Panc1 (cell line): ENCODE results near the gene YWHAQ. TPM values are rescaled to one million over a fixed set of nuclear protein-coding genes. Genes with fewer than 3 reads are reported as not detected.

Source experiments
- ATAC-seq: fragments of 200-7000 bp; cut with Tn5 transposase; 2 replicates; pipeline ENCODE4 v1.9.1; 2020; ENCODE audit warnings: mild to moderate bottlenecking, moderate library complexity
- BruUV-seq: library from RNA; stranded (reverse); fragments of 400-500 nt; replicated peaks from 2 replicates; lab custom pipeline; 2021; lab: Mats Ljungman, UMichigan
- CTCF ChIA-PET: fragments of 300-600 bp; sonication (Branson Sonifier 250); formaldehyde crosslinking; loops from one replicate; lab custom pipeline; 2022; ENCODE audit warnings: antibody characterized with exemption; lab: Charles Lee
- POLR2A ChIA-PET: fragments of 300-600 bp; sonication (Branson Sonifier 250); formaldehyde crosslinking; loops from one replicate; lab custom pipeline; 2022; ENCODE audit warnings: antibody characterized with exemption; lab: Charles Lee
- DNase-seq: peaks from one replicate; pipeline ENCODE4 v3.0.0-alpha.2; 2010; ENCODE audit warnings: low read depth, low spot score
- H3K27ac ChIP-seq: 2 replicates; pipeline ENCODE4 v1.5.1; 2011; ENCODE audit warnings: mild to moderate bottlenecking, low read length, inconsistent platforms
- H3K27me3 ChIP-seq: fragments of 200-500 bp; sonication (Bioruptor generic); 2 replicates; pipeline ENCODE4 v1.6.0; 2014; ENCODE audit warnings: low read length, inconsistent platforms; ENCODE audit not compliant: control insufficient read depth, insufficient read depth
- H3K36me3 ChIP-seq: fragments of 200-500 bp; sonication (Bioruptor generic); 2 replicates; pipeline ENCODE4 v1.5.1; 2014; ENCODE audit warnings: inconsistent platforms, mild to moderate bottlenecking, low read length, moderate library complexity; ENCODE audit not compliant: control insufficient read depth, insufficient read depth
- H3K4me1 ChIP-seq: 2 replicates; pipeline ENCODE4 v1.5.1; 2011; ENCODE audit warnings: inconsistent platforms, mild to moderate bottlenecking, low read length, moderate library complexity; ENCODE audit not compliant: control insufficient read depth, insufficient read depth
- H3K4me3 ChIP-seq, 2 experiments: 2 replicates each; pipeline ENCODE4 v1.5.1; 2011 to 2012; ENCODE audit warnings: low read depth in 2 of 2, low read length in 2 of 2, mild to moderate bottlenecking in 2 of 2, inconsistent platforms in 1 of 2, moderate library complexity in 1 of 2
- H3K9me3 ChIP-seq: fragments of 200-500 bp; sonication (Bioruptor generic); 2 replicates; pipeline ENCODE4 v1.5.1; 2014; ENCODE audit warnings: low read depth, mild to moderate bottlenecking, inconsistent platforms, low read length, moderate library complexity; ENCODE audit not compliant: control insufficient read depth, insufficient read depth
- POLR2AphosphoS5 ChIP-seq: IDR thresholded peaks from 2 replicates; pipeline ENCODE4 v1.6.1; 2012; ENCODE audit warnings: mild to moderate bottlenecking, low read depth, low read length, moderate library complexity
- SIN3A ChIP-seq: IDR thresholded peaks from 2 replicates; pipeline ENCODE4 v1.6.1; 2012; ENCODE audit warnings: low read depth, mild to moderate bottlenecking, low read length, moderate library complexity, borderline replicate concordance; ENCODE audit not compliant: insufficient read depth
- TCF7L2 ChIP-seq: IDR thresholded peaks from 2 replicates; pipeline ENCODE4 v1.6.1; 2011; ENCODE audit warnings: mild to moderate bottlenecking, low read depth, low read length, inconsistent platforms
- in situ Hi-C: cut with HindIII; loops from 2 replicates; pipeline ENCODE4 v1.10.0; 2016; ENCODE audit warnings: low sequenced_read_pairs, low pct_unique_long_range_greater_than_20kb
- intact Hi-C: fragments of 100-400 bp; cut with micrococcal nuclease; formaldehyde crosslinking; loops from one replicate; pipeline ENCODE4 v1.10.0; 2022; ENCODE audit not compliant: unreplicated experiment
- total RNA-seq: library from RNA; stranded (reverse); gene quantifications from one replicate; pipeline ENCODE4 v1.2.1, GENCODE V29; 2021; ENCODE audit not compliant: unreplicated experiment
- TF ChIP-seq, protein P1 (sequence below), 2 experiments: IDR thresholded peaks; 2 replicates each; pipeline ENCODE4 v1.6.1; 2011 to 2012; ENCODE audit warnings: low read depth in 2 of 2, control low read depth in 1 of 2, low read length in 1 of 2, mild to moderate bottlenecking in 1 of 2, moderate library complexity in 1 of 2; ENCODE audit not compliant: insufficient read depth in 1 of 2
- TF ChIP-seq, protein P2 (sequence below): fragments of 450-650 bp; IDR thresholded peaks from 2 replicates; pipeline ENCODE4 v1.5.1; 2017; ENCODE audit warnings: mild to moderate bottlenecking

The YWHAQ gene
- total RNA-seq, 1 experiment from 2014 or later, result 683 TPM

DNA sequence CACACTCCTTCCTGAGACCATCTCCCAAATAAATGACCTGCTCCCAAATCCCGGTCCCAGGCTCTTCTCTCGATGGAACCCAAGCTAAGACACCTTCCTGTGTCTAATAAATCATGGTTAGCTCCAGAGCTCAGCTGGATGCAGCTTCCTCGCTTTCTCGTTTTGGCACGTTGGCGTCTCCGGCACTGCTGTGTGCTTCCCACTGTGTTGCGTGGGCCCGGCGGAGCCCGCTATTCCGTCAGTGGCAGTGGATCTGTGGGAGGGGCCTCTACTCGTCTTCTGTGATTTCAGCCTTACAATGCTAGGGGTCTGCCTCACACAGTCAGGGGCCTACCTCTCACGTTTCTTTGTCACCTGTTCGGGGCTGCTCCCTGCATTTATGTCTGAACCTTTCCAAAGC is 29.4 kb upstream of the YWHAQ start:
- TF ChIP-seq SIN3A, result no peak
- no peak for TF ChIP-seq POLR2AphosphoS5
- no peak for TF ChIP-seq TCF7L2
- TF ChIP-seq, protein P1, sequence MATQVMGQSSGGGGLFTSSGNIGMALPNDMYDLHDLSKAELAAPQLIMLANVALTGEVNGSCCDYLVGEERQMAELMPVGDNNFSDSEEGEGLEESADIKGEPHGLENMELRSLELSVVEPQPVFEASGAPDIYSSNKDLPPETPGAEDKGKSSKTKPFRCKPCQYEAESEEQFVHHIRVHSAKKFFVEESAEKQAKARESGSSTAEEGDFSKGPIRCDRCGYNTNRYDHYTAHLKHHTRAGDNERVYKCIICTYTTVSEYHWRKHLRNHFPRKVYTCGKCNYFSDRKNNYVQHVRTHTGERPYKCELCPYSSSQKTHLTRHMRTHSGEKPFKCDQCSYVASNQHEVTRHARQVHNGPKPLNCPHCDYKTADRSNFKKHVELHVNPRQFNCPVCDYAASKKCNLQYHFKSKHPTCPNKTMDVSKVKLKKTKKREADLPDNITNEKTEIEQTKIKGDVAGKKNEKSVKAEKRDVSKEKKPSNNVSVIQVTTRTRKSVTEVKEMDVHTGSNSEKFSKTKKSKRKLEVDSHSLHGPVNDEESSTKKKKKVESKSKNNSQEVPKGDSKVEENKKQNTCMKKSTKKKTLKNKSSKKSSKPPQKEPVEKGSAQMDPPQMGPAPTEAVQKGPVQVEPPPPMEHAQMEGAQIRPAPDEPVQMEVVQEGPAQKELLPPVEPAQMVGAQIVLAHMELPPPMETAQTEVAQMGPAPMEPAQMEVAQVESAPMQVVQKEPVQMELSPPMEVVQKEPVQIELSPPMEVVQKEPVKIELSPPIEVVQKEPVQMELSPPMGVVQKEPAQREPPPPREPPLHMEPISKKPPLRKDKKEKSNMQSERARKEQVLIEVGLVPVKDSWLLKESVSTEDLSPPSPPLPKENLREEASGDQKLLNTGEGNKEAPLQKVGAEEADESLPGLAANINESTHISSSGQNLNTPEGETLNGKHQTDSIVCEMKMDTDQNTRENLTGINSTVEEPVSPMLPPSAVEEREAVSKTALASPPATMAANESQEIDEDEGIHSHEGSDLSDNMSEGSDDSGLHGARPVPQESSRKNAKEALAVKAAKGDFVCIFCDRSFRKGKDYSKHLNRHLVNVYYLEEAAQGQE (IDR thresholded peaks at IDR 0.05; ENCODE audit: insufficient read depth in 1 of 2, low read depth in 2 of 2, low read length in 1 of 2), result no peak
- TF ChIP-seq, protein P2, sequence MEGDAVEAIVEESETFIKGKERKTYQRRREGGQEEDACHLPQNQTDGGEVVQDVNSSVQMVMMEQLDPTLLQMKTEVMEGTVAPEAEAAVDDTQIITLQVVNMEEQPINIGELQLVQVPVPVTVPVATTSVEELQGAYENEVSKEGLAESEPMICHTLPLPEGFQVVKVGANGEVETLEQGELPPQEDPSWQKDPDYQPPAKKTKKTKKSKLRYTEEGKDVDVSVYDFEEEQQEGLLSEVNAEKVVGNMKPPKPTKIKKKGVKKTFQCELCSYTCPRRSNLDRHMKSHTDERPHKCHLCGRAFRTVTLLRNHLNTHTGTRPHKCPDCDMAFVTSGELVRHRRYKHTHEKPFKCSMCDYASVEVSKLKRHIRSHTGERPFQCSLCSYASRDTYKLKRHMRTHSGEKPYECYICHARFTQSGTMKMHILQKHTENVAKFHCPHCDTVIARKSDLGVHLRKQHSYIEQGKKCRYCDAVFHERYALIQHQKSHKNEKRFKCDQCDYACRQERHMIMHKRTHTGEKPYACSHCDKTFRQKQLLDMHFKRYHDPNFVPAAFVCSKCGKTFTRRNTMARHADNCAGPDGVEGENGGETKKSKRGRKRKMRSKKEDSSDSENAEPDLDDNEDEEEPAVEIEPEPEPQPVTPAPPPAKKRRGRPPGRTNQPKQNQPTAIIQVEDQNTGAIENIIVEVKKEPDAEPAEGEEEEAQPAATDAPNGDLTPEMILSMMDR, result no peak
- no peak overlapping the region for H3K4me3 ChIP-seq
- ChIA-PET CTCF (no interaction called here), POLR2A (no interaction called here)
- no peaks in the 10 kb centered on the region for H3K36me3 ChIP-seq
- peak overlapping the region; percentile 99; the same call in 1 of the 2 replicates for H3K27ac ChIP-seq
- no peak for ATAC-seq
- no peak for DNase-seq
- no peaks in the 10 kb centered on the region for H3K9me3 ChIP-seq
- no peaks in the 10 kb centered on the region for H3K27me3 ChIP-seq
- in situ Hi-C loops (no loop called here), intact Hi-C loops (no loop called here)
- no TSS peak for BruUV-seq
- H3K4me1 ChIP-seq, result peaks cover 68% of the 10 kb centered on the region

DNA sequence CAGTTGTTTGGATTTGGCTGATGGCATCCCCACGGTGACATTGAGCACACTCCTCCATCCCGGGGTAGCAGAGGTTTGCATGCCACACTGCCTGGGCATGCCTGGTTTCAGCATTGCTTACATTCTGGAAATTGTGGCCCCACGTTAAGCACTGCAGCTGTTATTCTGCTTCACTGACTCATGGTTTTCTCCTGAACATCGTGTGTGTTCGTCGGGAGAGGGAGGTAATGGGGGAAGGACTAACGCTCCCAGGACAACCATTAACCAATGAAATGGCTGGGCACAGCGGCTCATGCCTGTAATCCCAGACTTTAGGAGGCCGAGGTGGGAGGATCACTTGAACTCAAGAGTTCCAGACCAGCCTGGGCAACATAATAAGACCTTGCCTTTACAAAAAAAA is 28.2 kb upstream of the YWHAQ start:
- DNase-seq (no peak), ATAC-seq (no peak)
- intact Hi-C loops (no loop called here), in situ Hi-C loops (no loop called here)
- H3K27me3 ChIP-seq, result no peaks in the 10 kb centered on the region
- CTCF ChIA-PET, result no interaction called here
- no peaks in the 10 kb centered on the region for H3K36me3 ChIP-seq
- no peaks in the 10 kb centered on the region for H3K9me3 ChIP-seq
- no TSS peak for BruUV-seq
- H3K4me1 ChIP-seq, result peaks cover 75% of the 10 kb centered on the region
- TF ChIP-seq, protein P2, result no peak
- TF ChIP-seq, protein P1 (IDR thresholded peaks at IDR 0.05; ENCODE audit: insufficient read depth in 1 of 2, low read depth in 2 of 2, low read length in 1 of 2), result no peak
- TF ChIP-seq POLR2AphosphoS5 (no peak), TCF7L2 (no peak), SIN3A (no peak)
- H3K27ac ChIP-seq, result peak overlapping the region; percentile 99
- no peak overlapping the region for H3K4me3 ChIP-seq
- POLR2A ChIA-PET, result no interaction called here
